GM12892 (cell line): ENCODE results near the gene OAS2.

Source experiments
- POLR2A ChIP-seq: IDR thresholded peaks from 2 replicates; pipeline ENCODE4 v1.6.1; 2011; ENCODE audit warnings: low read depth, low read length, control low read depth
- POLR2AphosphoS5 ChIP-seq: IDR thresholded peaks from 2 replicates; pipeline ENCODE4 v1.6.1; 2011; ENCODE audit warnings: low read depth, low read length, control low read depth
- TAF1 ChIP-seq: IDR thresholded peaks from 2 replicates; pipeline ENCODE4 v1.6.1; 2011; ENCODE audit warnings: low read depth, mild to moderate bottlenecking, control low read depth, low read length, borderline replicate concordance

GRCh38 chr12:113050795-113051194, 72.5 kb downstream of the OAS2 start:
- no peak for TF ChIP-seq POLR2A
- no peak for TF ChIP-seq POLR2AphosphoS5
- no peak for TF ChIP-seq TAF1
